ENCODE measurements around the gene SBNO2.

SBNO2 gene

DNA sequence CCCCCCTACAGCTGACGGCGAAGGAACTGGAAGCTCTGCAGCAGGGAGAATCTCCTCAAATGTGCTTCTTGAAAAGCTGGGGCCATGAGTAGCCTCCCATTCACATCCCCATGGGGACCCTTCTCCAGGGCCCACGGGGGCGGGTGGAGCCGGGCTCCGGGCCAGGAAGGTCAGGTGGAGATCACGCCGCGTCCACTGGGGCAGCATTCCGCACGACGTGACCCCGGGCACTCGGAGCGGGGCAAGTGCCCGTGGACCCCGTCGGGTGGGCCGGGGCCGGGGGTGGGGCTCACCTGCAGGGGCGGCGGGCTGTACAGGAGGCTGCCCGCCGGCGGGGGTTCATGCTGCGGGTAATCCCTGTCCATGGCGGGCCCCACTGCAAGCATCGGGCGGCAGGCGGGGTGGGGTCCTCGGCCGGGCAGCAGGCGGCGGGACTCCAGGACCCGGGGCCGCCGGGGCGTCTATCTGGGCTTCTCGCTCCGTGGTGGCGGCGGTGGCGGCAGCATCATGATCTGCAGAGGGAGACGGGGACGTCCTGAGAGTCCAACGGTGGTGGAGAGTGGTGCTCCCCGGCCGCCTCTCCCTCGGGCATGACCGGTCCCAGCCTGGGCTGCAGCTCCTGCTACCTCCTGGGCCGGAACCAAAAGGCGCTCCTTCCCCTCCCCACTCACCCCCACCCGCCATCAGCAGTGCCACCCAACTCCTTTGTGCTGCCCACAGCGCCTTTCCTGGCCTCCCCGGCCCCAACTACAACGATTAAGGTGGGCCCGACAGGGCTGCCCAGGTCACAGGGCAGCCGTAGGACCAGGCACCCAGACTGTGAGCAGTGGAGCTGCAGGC, 20.0 kb downstream of the SBNO2 start:
- H3K4me2 ChIP-seq (ENCODE audit: insufficient read depth, low read length), result no peak overlapping the region
- no peaks in the 10 kb centered on the region for H3K9me3 ChIP-seq (ENCODE audit: insufficient read depth, low read length, severe bottlenecking)
- peaks cover 23% of the 10 kb centered on the region for H3K79me2 ChIP-seq (ENCODE audit: insufficient read depth, low read length)
- no peaks in the 10 kb centered on the region for H3K27me3 ChIP-seq (ENCODE audit: insufficient read depth, low read length, poor library complexity)
- H3K9ac ChIP-seq (ENCODE audit: low read depth, low read length), result no peak overlapping the region
- H2AFZ ChIP-seq (ENCODE audit: low read depth, low read length), result no peak overlapping the region
- ATAC-seq (ENCODE audit: insufficient read depth, low read depth), result no peak
- H3K4me3 ChIP-seq (ENCODE audit: low read depth in 1 of 2, low read length in 2 of 2), result no peak overlapping the region
- H4K20me1 ChIP-seq (ENCODE audit: insufficient read depth, low read length), result peaks cover 31% of the 10 kb centered on the region
- TF ChIP-seq, protein P1, sequence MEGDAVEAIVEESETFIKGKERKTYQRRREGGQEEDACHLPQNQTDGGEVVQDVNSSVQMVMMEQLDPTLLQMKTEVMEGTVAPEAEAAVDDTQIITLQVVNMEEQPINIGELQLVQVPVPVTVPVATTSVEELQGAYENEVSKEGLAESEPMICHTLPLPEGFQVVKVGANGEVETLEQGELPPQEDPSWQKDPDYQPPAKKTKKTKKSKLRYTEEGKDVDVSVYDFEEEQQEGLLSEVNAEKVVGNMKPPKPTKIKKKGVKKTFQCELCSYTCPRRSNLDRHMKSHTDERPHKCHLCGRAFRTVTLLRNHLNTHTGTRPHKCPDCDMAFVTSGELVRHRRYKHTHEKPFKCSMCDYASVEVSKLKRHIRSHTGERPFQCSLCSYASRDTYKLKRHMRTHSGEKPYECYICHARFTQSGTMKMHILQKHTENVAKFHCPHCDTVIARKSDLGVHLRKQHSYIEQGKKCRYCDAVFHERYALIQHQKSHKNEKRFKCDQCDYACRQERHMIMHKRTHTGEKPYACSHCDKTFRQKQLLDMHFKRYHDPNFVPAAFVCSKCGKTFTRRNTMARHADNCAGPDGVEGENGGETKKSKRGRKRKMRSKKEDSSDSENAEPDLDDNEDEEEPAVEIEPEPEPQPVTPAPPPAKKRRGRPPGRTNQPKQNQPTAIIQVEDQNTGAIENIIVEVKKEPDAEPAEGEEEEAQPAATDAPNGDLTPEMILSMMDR (IDR thresholded peaks at IDR 0.05; ENCODE audit: borderline replicate concordance, extremely low read depth, low read length, poor library complexity, severe bottlenecking), result no peak
- TF ChIP-seq EZH2 (IDR thresholded peaks at IDR 0.05; ENCODE audit: borderline replicate concordance, low read depth, low read length, severe bottlenecking), result no peak
- no peaks in the 10 kb centered on the region for H3K4me1 ChIP-seq (ENCODE audit: insufficient read depth, low read length)
- no peak overlapping the region for H3K27ac ChIP-seq (ENCODE audit: low read length)
- DNase-seq, result no peak
- peaks cover 20% of the 10 kb centered on the region for H3K36me3 ChIP-seq (ENCODE audit: insufficient read depth, low read length)

DNA sequence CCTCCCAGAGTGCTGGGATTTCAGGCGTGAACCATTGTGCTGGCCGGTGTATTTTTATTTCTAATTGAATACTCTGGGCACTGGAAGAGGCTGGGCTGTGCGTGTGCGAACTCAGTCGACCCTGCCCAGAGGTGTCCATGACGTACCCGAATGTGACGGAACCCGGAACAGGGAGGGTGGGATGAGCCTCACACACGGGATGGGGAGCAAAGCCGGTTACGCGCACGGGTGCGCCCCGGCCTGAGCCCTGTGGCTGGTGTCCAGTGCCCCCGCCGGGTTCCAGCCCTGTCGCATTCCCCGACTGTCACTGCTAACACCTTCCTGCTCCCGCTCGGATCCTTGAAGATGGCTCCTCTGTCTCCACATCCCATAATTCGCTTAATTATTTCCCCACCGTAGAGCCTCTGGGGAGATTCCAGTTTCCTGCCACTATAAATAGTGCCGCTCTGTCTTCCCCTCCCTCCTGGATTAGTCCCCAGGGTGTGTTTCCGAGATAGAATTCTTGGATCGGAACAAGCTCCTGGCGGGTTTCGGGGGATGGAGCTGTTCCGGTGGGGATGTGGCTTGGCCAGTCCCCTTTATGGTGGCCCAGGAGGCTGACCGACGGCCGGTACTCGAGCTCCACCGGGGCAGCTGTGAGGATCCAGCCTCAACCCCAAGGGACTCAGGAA, 22.0 kb downstream of the SBNO2 start:
- H2AFZ ChIP-seq (ENCODE audit: low read depth, low read length), result no peak overlapping the region
- no peak overlapping the region for H3K9ac ChIP-seq (ENCODE audit: low read depth, low read length)
- no peak overlapping the region for H3K27ac ChIP-seq (ENCODE audit: low read length)
- peaks cover 21% of the 10 kb centered on the region for H4K20me1 ChIP-seq (ENCODE audit: insufficient read depth, low read length)
- H3K9me3 ChIP-seq (ENCODE audit: insufficient read depth, low read length, severe bottlenecking), result no peaks in the 10 kb centered on the region
- H3K79me2 ChIP-seq (ENCODE audit: insufficient read depth, low read length), result peaks cover 13% of the 10 kb centered on the region
- H3K4me1 ChIP-seq (ENCODE audit: insufficient read depth, low read length), result no peaks in the 10 kb centered on the region
- no peak for DNase-seq
- no peak overlapping the region for H3K4me3 ChIP-seq (ENCODE audit: low read depth in 1 of 2, low read length in 2 of 2)
- H3K4me2 ChIP-seq (ENCODE audit: insufficient read depth, low read length), result no peak overlapping the region
- no peak for ATAC-seq (ENCODE audit: insufficient read depth, low read depth)
- TF ChIP-seq EZH2 (IDR thresholded peaks at IDR 0.05; ENCODE audit: borderline replicate concordance, low read depth, low read length, severe bottlenecking), result no peak
- TF ChIP-seq, protein P1 (IDR thresholded peaks at IDR 0.05; ENCODE audit: borderline replicate concordance, extremely low read depth, low read length, poor library complexity, severe bottlenecking), result no peak
- H3K36me3 ChIP-seq (ENCODE audit: insufficient read depth, low read length), result peaks cover 22% of the 10 kb centered on the region
- H3K27me3 ChIP-seq (ENCODE audit: insufficient read depth, low read length, poor library complexity), result no peaks in the 10 kb centered on the region

DNA sequence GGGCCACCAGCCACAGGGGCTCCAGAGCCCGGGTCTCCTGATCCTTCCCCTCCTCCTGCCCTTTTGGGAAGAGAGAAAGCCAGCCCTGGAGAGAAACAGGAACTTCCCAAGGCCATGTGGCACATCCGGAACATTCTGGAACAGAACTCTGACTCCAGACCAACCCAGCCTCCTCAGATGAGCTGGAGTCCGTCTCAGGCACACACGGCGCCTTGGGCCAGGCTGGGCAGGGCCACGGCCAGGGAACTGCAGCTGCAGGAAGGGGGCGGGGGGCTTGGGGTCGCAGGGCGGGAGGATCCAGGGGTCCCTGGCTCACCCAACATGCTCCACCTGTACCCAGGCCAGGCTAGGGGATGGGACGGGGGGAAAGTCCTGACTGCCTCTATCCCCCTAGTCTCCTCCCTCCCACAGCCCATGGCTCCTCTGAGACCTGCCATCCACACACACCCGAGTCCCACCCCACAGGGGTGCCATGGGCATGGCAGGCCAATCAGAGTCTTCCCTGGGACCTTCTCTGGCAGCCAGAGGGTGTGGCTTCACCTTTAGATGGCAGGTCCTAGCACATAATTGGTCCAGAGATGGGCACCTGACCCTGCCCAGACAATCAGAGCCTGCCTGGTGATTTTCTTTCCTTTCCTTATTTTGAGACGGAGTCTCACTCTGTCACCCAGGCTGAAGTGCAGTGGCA, 22.9 kb downstream of the SBNO2 start:
- DNase-seq (no peak), ATAC-seq (ENCODE audit: insufficient read depth, low read depth) (peak; percentile 42; the same call in 2 of the 3 replicates)
- Histone ChIP-seq H3K4me3 (ENCODE audit: low read depth in 1 of 2, low read length in 2 of 2) (no peak overlapping the region), H3K4me1 (ENCODE audit: insufficient read depth, low read length) (no peaks in the 10 kb centered on the region), H3K36me3 (ENCODE audit: insufficient read depth, low read length) (peaks cover 26% of the 10 kb centered on the region), H3K79me2 (ENCODE audit: insufficient read depth, low read length) (peaks cover 9% of the 10 kb centered on the region), H3K9me3 (ENCODE audit: insufficient read depth, low read length, severe bottlenecking) (no peaks in the 10 kb centered on the region), H3K9ac (ENCODE audit: low read depth, low read length) (no peak overlapping the region), H3K27me3 (ENCODE audit: insufficient read depth, low read length, poor library complexity) (no peaks in the 10 kb centered on the region), H3K27ac (ENCODE audit: low read length) (no peak overlapping the region), H2AFZ (ENCODE audit: low read depth, low read length) (no peak overlapping the region), H3K4me2 (ENCODE audit: insufficient read depth, low read length) (no peak overlapping the region), H4K20me1 (ENCODE audit: insufficient read depth, low read length) (peaks cover 17% of the 10 kb centered on the region)
- TF ChIP-seq, protein P1 (IDR thresholded peaks at IDR 0.05; ENCODE audit: borderline replicate concordance, extremely low read depth, low read length, poor library complexity, severe bottlenecking), result no peak
- no peak for TF ChIP-seq EZH2 (IDR thresholded peaks at IDR 0.05; ENCODE audit: borderline replicate concordance, low read depth, low read length, severe bottlenecking)
